ENCODE results near the gene POTEC. TPM values are rescaled to one million over a fixed set of nuclear protein-coding genes. Genes with fewer than 3 reads are reported as not detected.

POTEC gene
- total RNA-seq, 1 experiment from 2014 or later = 2.9 TPM

Other genes starting within 250 kb of the POTEC start
- 0.23 TPM in 1 of 2 replicates, not detected in the other for gene ANKRD30B, start 204.6 kb upstream of the POTEC start, total RNA-seq (2014; rRNA removed; shearing (Covaris generic))

Measured in Daoy (cell line).